Esophagus (tissue), 2 donors: ENCODE measurements around the gene FRRS1. TPM values are rescaled to one million over a fixed set of nuclear protein-coding genes. Genes with fewer than 3 reads are reported as not detected.

Source experiments
- H3K27ac ChIP-seq, 2 donors: one replicate each; pipeline ENCODE4 v1.5.1; 2013; ENCODE audit warnings: low read depth in 2 of 2, mild to moderate bottlenecking in 2 of 2, inconsistent platforms in 1 of 2, low read length in 1 of 2, moderate library complexity in 1 of 2
- H3K27me3 ChIP-seq, 2 donors: one replicate each; pipeline ENCODE4 v1.6.1; 2013; ENCODE audit warnings: low read length in 2 of 2, control low read depth in 1 of 2, mild to moderate bottlenecking in 1 of 2; ENCODE audit not compliant: insufficient read depth in 2 of 2, control insufficient read depth in 1 of 2
- H3K36me3 ChIP-seq, 2 donors: one replicate each; pipeline ENCODE4 v1.6.1; 2013; ENCODE audit warnings: low read length in 1 of 2; ENCODE audit not compliant: control insufficient read depth in 2 of 2, insufficient read depth in 2 of 2
- H3K4me1 ChIP-seq, 2 donors: one replicate each; pipeline ENCODE4 v1.6.1; 2013; ENCODE audit warnings: low read length in 1 of 2; ENCODE audit not compliant: control insufficient read depth in 2 of 2, insufficient read depth in 2 of 2
- H3K4me3 ChIP-seq, 2 donors: one replicate each; pipeline ENCODE4 v1.5.1; 2013; ENCODE audit warnings: low read length in 2 of 2, mild to moderate bottlenecking in 2 of 2, low read depth in 1 of 2, moderate library complexity in 1 of 2
- H3K9me3 ChIP-seq, 2 donors: one replicate each; pipeline ENCODE4 v1.6.1; 2013; ENCODE audit warnings: mild to moderate bottlenecking in 2 of 2, low read depth in 1 of 2, low read length in 1 of 2, moderate library complexity in 1 of 2; ENCODE audit not compliant: control insufficient read depth in 2 of 2, insufficient read depth in 1 of 2
- WGBS, 2 donors: extraction: QIAGEN DNeasy Blood & Tissue Kit; methylation state at CpG; one replicate each; pipeline ENCODE4 v1.1.7; 2013; 5-methylcytosine and 5-hydroxymethylcytosine counted together
- polyA plus RNA-seq, 2 donors: library from polyadenylated mRNA; stranded (reverse); fragments of 200-250 nt; gene quantifications; one replicate each; pipeline ENCODE4 v1.2.3, GENCODE V29; 2013
- donor health status: healthy with polysubstance abuse.
- donor health status: Bipolar disorder and iron deficiency.

The FRRS1 gene
- polyA plus RNA-seq, 2 donors: 2.3 to 5.2 TPM

DNA sequence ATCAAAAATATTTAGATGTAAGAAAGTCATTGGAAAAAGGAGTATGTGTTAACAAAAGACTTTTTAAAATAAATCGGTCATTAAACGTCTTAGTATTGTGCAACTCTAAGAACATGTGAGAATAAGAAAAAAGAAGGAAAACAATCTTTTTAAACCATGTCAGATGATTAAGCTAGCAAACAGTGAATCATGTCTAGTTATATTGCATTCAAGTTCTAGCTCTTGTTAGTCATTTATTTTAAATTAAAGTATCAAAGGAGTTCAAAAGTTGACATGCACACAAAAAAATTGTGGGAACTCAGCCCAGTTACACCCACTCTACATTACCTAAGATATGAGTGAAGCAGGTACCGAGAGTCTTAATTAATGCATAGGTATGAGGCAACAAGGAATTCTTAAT, 9.8 kb downstream of the FRRS1 start:
- no peaks in the 10 kb centered on the region for H3K36me3 ChIP-seq
- no peak overlapping the region for H3K4me3 ChIP-seq
- H3K27me3 ChIP-seq: no peaks in the 10 kb centered on the region
- 41 to 61% methylated on average over 3 of the region's 3 CpGs for WGBS, 2 donors
- peaks cover 0 to 2% of the 10 kb centered on the region in 2 donors for H3K4me1 ChIP-seq
- H3K9me3 ChIP-seq: no peaks in the 10 kb centered on the region
- H3K27ac ChIP-seq: no peak overlapping the region

- H3K27ac ChIP-seq: no peak overlapping the region
- no peaks in the 10 kb centered on the region for H3K36me3 ChIP-seq
- H3K9me3 ChIP-seq: no peaks in the 10 kb centered on the region
- peaks cover 0 to 2% of the 10 kb centered on the region in 2 donors for H3K4me1 ChIP-seq
- no peaks in the 10 kb centered on the region for H3K27me3 ChIP-seq
- H3K4me3 ChIP-seq: no peak overlapping the region
- 56 to 57% methylated on average over 2 of the region's 2 CpGs for WGBS, 2 donors
Measured at GRCh38 chr1:99755664-99756063, 10.8 kb downstream of the FRRS1 start.

DNA sequence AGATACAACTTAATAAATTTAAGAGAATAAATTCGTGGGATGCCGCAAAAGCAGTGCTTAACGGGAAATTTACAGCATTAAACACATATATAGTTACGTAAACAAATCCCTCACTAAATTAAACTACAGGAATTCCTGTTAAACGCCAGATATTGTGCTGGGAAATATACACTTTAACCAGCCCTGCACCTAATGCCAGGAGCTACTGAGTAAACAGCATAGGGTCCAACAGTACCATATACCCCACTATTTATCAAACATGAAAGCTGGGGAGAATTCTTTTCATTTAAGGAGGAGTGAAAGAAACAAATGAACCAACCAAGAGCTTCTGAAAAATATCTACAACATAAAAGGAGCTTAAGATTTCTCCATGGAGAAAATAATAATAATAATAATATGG, 11.7 kb downstream of the FRRS1 start:
- no peak overlapping the region for H3K4me3 ChIP-seq
- H3K27ac ChIP-seq: no peak overlapping the region
- H3K9me3 ChIP-seq: no peaks in the 10 kb centered on the region
- H3K4me1 ChIP-seq: peaks cover 0 to 2% of the 10 kb centered on the region in 2 donors
- WGBS, 2 donors: 89 to 90% methylated on average over 5 of the region's 5 CpGs
- no peaks in the 10 kb centered on the region for H3K27me3 ChIP-seq
- no peaks in the 10 kb centered on the region for H3K36me3 ChIP-seq

GRCh38 chr1:99754055-99754626, 12.3 kb downstream of the FRRS1 start:
- Histone ChIP-seq H3K4me3 (no peak overlapping the region), H3K36me3 (no peaks in the 10 kb centered on the region), H3K4me1 (peaks cover 0 to 2% of the 10 kb centered on the region in 2 donors), H3K27me3 (no peaks in the 10 kb centered on the region), H3K9me3 (no peaks in the 10 kb centered on the region), H3K27ac (no peak overlapping the region)
- 78 to 85% methylated on average over 2 of the region's 2 CpGs for WGBS, 2 donors

GRCh38 chr1:99751877-99752504, 14.4 kb downstream of the FRRS1 start:
- no peaks in the 10 kb centered on the region for H3K27me3 ChIP-seq
- peaks cover 0 to 2% of the 10 kb centered on the region in 2 donors for H3K4me1 ChIP-seq
- no peaks in the 10 kb centered on the region for H3K36me3 ChIP-seq
- H3K9me3 ChIP-seq: no peaks in the 10 kb centered on the region
- WGBS, 2 donors: 84 to 88% methylated on average over 1 of the region's 1 CpG
- H3K4me3 ChIP-seq: no peak overlapping the region
- no peak overlapping the region for H3K27ac ChIP-seq

DNA sequence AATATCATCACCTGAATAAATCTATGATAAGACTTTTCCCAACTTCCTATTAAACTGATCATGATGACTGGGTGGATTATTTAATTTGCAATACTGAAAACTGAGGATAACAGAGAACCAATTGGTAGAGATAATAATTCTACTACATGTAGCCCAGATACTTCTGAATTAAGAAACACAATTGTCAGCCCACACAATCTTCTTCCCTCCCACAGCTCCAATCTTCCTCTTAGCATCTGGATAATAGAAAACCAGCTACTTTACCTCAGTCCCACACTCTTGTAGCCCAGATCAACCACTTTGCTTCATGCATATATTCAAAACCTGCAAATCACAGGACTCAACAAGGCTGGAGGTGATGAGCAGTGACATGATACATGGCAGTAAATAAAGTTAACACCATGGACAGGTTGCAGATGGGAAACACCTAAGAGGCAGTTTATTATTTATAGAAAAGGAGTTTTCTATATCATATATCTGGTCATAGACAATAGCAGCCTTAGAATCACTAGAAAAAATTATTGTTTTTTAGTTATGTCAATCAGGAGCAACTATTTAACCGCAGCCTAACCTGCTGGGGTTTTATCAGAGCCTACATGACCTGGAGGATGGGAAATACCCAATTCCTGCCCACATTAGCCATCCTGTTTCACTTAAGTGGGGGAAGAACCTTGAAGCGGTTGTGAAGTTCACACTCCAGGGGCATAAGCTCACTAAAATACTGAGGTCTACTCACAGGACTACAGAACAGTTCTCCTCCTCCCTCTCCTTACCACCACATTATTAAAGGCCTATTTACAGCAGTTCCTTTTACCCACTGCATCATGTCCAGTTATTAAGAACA, 16.7 kb downstream of the FRRS1 start:
- no peak overlapping the region for H3K4me3 ChIP-seq
- 59 to 72% methylated on average over 2 of the region's 2 CpGs for WGBS, 2 donors
- H3K36me3 ChIP-seq: peaks cover 4 to 5% of the 10 kb centered on the region in 2 donors

GRCh38 chr1:99748419-99748818, 18.0 kb downstream of the FRRS1 start:
- H3K36me3 ChIP-seq: peaks cover 4 to 5% of the 10 kb centered on the region in 2 donors
- WGBS, 2 donors: 60 to 61% methylated on average over 2 of the region's 2 CpGs
- H3K4me3 ChIP-seq: no peak overlapping the region
- no peaks in the 10 kb centered on the region for H3K9me3 ChIP-seq
- no peaks in the 10 kb centered on the region for H3K27me3 ChIP-seq
- no peak overlapping the region for H3K27ac ChIP-seq
- H3K4me1 ChIP-seq: no peaks in the 10 kb centered on the region

More for the DNA sequence above, 16.7 kb downstream of the FRRS1 start:
- Histone ChIP-seq H3K4me1 (no peaks in the 10 kb centered on the region), H3K27me3 (no peaks in the 10 kb centered on the region), H3K9me3 (no peaks in the 10 kb centered on the region), H3K27ac (no peak overlapping the region)

DNA sequence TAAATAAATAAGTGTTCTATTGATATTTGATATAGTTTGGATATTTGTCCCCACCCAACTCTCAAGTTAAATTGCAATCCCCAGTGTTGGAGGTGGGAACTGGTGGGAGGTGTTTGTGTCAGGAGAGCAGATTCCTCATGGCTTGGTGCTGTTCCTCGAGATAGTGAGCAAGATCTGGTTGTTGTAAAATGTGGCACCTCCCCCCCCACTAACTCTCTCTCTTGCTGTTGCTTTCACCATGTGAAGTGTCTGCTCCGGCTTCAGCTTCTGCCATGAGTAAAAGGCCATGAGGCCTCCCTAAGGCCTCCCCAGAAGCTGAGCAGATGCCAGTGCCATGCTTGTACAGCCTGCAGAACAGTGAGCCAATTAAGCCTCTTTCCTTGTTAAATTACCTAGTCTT, 20.8 kb downstream of the FRRS1 start:
- Histone ChIP-seq H3K9me3 (no peaks in the 10 kb centered on the region), H3K27ac (no peak overlapping the region), H3K4me3 (no peak overlapping the region), H3K4me1 (no peaks in the 10 kb centered on the region), H3K36me3 (peaks cover 4 to 5% of the 10 kb centered on the region in 2 donors), H3K27me3 (no peaks in the 10 kb centered on the region)
- WGBS, 2 donors: 90 to 100% methylated on average over 2 of the region's 2 CpGs

GRCh38 chr1:99745061-99745460, 21.4 kb downstream of the FRRS1 start:
- Histone ChIP-seq H3K4me1 (no peaks in the 10 kb centered on the region), H3K27me3 (no peaks in the 10 kb centered on the region), H3K4me3 (no peak overlapping the region), H3K36me3 (peaks cover 4 to 5% of the 10 kb centered on the region in 2 donors), H3K27ac (no peak overlapping the region), H3K9me3 (no peaks in the 10 kb centered on the region)
- WGBS, 2 donors: 91 to 93% methylated on average over 7 of the region's 7 CpGs
